Stimulated activated CD8-positive, alpha-beta memory T cell treated with anti-CD3 and anti-CD28 coated beads, Interleukin-12 subunit alpha, Interleukin-12 subunit beta, amount 100 ng/mL, for 24 hours (primary cell): Measurements from ENCODE around the gene RMRP.
"Not testable (repeated sequence)": the region's sequence is repeated elsewhere in the genome, so short reads cannot be mapped to it uniquely, and the experiment has no call there.

Experiments used
- DNase-seq: peaks from one replicate; pipeline ENCODE4 v3.0.0-alpha.2; 2020; ENCODE audit errors: extremely low read depth

The RMRP gene

DNA sequence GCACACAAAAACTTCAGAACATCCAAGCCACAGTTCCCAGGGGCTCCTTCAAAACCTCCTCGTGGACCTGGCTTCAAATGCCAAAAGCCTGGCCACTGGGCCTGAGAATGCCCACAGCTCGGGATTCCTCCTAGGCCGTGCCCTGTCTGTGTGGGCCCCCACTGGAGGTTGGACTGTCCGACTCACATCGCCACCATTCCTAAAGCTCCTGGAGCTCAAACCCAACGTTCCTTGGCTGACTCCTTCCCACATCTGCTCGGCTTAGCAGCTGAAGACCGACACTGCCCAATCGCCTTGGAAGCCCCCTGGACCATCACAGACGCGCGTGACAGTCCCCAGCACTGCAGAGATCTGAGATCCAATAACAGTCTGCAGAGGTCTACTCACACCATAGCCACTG lies 14.8 kb downstream of the RMRP start:
- no peak for DNase-seq

DNA sequence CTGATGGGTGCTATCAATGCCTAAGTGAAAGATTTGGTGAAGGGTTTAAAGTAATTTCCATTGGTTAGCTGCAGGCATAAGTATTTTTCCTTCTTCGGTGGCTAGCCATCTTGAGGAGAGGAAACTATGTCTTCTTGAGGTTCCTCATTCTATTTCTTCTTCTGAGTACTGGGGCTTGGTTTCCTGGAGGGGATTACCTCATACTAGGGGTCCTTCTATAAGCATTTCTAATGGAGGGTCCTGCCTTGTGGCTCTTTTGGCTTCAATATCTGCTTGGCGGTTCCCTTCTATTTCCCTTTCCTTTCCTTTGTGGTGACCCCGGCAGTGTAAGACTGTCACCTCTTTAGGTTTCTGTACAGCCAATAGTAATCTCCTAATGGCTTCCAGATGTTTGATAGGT lies 16.3 kb downstream of the RMRP start:
- not testable (repeated sequence) for DNase-seq

DNA sequence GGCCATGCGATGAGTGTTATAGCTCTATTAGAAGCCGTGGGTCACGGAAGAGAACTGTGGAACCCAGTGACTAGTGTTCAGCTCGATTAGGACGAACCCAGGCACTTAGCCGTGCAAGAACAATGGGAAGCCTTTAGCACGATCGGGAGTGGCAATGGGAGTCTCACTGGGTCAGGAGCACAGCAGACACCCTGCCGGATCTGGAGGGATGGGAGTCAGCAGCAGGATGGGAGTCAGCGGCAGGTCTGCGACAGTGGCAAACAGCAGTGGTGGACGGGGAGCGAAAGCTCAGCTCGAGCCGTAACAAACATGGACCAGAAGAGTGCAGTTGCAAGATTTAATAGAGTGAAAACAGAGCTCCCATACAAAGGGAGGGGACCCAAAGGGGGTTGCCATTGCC lies 17.4 kb downstream of the RMRP start:
- not testable (repeated sequence) for DNase-seq

DNA sequence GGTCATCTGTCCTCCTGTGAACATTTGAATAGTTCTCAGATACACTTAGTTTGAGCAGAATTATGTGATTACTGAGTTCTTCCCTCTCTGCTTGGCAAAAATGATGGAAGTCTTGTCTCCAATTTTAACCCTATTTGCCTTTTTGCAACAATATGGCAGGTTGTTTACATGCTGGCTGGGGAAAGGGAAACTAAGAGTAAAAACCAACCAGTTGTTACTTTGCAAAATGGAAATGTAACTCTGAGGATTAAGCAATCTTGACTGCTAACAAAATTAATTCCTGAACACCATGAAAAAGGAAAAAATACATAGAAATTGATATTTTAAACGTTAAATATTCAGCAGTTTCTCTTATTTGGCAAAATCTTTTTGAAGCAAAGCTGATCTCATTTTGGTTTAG lies 18.2 kb downstream of the RMRP start:
- no peak for DNase-seq

DNA sequence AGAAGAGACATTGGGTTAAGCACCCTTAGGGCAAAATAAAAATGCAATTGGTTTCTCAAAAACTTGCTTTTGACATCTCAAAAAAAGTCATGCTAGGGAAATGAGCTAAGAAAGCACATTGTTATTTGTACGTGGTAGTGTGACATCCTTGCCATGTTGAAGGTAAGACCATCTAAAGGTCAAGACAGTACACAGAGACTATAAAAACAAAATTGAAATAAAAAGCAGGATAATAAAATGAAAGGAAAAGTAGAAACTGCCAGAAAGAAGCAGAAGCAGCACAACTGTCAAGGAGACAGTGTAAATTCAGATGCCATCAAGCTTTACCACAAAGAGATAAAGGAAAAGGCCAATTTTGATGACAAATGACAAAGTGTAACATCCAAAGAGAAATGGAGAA lies 18.6 kb downstream of the RMRP start:
- DNase-seq: not testable (repeated sequence)

DNA sequence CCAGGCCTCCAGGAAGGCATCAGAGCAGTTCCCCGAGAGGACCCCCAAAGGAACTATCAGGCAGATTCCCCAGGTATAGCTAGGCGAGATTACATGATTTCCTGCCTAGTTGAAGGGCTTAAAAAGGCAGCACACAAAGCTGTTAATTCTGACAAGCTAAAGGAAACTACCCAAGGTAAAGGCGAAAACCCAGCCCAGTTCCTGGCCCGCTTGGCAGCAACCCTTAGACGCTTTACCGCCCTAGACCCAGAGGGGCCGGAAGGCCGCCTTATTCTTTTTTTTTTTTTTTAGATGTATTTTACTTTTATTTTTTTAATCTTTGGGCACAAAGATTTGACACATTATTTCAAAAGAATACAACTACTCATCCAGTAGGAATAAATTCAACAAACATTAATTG lies 19.1 kb downstream of the RMRP start:
- DNase-seq: not testable (repeated sequence)

DNA sequence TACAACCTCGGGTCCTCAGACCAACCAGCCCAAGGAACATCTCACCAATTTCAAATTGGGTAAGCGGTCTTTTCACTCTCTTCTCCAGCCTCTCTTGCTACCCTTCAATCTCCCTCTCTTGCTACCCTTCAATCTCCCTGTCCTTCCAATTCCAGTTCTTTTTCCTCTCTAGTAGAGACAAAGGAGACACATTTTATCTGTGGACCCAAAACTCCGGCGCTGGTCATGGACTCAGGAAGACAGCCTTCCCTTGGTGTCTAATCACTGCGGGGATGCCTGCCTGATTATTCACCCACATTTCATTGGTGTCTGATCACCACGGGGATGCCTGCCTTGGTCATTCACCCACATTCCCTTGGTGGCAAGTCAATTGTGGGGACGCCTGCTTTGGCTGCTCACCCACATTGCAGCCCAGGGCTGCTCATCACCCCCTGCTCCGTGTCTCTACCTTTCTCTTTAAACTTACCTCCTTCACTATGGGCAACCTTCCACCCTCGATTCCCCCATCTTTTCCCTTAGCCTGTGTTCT lies 20.3 kb downstream of the RMRP start:
- DNase-seq: not testable (repeated sequence)

DNA sequence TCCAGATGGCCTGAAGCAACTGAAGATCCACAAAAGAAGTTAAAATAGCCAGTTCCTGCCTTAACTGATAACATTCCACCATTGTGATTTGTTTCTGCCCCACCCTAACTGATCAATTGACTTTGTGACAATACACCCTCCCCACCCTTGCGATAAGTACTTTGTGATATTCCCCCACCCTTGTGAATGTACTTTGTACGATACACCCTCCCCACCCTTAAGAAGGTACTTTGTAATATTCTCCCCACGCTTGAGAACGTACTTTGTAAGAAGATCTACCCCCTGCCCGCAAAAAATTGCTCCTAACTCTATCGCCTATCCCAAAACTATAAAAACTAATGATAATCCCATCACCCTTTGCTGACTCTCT lies 21.0 kb downstream of the RMRP start:
- not testable (repeated sequence) for DNase-seq

DNA sequence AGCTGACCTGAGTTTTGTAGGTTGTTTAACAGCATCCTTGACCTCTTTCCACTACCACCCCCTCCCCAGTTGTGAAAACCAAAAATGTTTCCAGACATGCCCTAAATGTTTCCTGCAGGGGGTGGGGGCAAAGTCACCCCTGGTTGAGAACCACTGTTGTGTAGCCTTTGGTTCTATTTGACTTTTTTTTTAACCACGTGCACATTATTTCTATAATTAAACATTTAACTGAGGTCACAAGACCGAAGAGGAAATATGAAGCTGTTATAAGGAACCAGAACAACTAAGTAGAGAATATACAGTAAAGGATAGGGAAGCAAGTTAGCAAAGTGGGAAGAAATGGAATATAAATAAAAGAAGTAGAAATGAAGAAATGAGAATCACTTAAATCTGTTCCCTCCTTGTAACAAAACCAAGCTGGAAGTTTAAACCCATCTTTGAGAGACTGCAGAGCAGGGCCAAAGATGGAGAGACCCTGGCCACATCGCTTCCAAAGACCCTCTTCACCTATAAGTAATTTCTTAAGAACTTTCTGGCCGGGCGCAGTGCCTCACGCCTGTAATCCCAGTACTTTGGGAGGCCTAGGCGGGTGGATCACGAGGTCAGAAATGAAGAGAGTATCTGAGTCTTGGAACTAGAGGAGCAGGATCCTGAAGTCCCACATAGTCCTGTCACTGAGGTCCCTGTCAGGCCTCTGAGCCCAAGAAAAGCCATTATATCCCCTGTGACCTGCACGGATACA lies 21.5 kb downstream of the RMRP start:
- DNase-seq: no peak

DNA sequence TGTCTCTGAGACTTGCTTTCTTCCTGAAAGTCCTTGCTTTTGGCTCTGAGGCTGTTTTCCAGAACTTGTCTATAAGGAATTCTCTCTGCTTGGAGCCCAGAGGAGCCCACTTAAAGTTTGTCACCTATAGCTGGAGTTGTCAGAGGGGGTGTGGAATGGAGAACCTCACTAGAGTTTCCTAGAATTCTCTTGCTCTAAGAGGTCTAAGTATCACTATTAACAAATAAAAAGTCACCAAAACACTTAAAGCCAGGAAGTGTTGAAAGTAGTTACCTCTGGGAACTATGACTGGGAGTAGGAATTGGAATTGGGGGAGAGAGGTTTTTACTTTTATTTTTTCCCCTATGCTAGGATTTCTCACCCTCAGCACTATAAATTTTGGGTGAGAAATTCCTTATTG lies 22.1 kb downstream of the RMRP start:
- no peak for DNase-seq

DNA sequence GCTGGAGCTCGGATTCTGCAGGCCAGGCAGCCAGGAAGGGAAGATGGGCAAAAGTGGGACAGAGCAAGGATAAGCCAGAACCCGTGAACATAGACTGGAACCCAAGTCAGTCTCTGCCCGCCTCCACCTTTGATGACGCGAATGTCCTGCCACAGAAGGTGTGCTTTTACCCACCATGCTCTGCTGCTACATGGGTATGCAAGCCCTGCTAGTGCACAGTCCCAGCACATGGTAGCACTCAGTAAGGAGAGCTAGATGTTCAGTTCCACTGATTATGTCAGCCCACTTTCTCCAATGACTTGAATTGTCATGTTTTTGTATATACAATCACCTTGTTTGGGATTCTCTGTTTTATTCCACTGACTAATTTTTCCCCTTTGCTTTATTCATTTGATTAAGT lies 28.2 kb downstream of the RMRP start:
- DNase-seq: no peak

DNA sequence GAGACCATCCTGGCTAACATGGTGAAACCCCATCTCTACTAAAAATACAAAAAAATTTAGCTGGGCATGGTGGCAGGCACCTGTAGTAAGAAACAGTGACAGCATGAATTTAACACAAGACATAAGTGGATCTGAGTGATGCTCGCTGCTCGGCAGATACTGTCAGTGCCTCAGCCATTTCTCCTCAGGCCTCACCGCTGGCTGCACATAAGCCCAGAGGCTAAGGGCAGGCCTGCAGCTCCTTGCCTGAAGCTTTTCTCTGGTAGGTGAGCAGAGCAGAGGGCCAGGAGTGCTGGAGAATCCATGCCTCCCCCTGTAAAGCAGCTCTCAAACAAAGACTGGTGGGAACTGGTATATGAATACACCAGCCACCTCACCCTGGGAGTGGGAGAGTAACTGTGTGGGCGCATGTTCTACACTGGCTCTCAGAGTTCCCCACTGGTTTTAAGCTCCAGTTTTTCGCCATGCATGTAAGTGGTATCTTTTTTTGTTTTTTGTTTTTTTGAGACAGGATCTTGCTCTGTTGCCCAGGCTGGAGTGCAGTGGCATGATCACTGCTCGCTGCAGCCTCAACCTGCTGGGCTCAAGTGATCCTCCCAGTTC lies 29.3 kb downstream of the RMRP start:
- no peak for DNase-seq

DNA sequence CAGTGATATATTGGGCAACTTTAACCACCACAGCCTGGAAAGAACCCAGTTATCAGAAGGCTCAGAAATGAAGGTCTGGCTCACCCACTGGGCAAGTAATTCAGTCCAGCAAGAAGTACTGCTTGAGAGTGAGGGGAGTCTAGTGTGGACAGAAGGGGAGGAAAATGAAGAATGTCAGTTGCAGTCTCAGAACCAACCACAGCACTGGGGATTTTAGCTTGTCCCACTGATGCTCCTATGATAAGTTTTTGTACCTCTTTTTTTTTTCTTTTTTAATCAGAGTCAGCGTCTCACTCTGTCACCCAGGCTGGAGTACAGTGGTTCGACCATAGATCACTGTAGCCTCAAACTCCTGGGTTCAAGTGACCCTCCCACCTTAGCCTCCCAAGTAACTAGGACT lies 30.2 kb downstream of the RMRP start:
- DNase-seq: no peak

DNA sequence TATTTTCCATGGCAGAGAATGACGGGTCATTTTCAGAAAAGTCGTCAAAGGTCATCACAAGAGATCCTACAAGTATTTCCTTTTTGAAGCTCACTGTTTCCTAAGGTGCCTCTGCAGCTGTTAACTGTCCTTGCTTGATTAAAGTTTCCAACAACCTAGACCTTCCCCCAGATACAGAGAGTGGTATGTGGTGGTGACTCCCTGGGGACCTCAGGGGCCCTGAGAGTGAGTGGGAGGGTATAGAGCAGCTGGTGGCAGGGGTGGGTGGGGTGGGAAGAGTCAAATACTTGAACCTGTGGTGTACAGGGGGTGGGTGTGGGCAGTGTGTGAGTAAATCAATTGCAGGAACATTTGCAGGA lies 38.0 kb downstream of the RMRP start:
- no peak for DNase-seq

DNA sequence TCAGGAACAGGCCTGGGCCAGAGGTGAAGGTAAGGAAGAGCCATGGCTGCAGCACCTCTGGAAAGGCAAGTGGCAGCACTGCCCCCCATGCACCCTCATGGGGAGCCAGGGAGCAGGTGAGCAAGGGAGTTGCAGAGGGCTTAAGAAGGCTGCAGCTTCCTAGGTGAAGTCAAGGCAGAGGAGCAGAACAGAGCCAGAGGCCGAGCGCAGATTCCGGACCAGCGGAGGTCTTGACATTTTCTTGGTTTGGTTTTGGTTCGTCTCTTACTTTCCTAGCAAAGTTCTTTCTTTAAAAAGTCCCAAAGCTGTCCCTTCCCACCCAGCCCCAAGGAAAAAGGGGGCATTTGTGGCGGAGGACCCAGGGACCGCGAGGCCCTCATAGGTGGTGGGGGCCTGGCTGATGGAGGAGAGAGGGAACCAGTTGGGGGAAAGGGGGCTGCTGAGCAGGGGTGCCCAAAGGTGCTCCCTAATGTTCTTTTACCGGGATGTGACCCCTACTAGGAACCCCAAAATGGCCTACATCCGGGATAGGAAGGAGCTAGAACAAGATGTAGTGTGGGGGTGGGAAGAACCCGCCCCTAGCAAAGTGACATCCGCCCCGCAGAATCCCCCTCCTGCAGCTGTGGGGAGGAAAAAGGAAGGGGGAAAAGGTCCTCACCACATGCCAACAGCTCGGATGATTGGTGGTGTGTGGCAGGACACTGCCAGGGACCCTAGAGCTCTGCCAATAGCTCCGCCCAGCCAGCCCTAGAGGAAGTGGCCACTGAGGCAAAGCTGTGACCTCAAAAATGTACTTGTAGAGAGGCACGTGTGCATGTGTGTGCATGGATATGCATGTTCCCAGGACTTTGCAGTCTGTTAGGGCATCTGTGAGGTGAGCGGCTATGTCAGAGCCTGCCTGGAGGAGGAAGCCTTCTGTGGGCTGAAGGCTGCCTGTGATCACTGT lies 38.7 kb downstream of the RMRP start:
- no peak for DNase-seq

DNA sequence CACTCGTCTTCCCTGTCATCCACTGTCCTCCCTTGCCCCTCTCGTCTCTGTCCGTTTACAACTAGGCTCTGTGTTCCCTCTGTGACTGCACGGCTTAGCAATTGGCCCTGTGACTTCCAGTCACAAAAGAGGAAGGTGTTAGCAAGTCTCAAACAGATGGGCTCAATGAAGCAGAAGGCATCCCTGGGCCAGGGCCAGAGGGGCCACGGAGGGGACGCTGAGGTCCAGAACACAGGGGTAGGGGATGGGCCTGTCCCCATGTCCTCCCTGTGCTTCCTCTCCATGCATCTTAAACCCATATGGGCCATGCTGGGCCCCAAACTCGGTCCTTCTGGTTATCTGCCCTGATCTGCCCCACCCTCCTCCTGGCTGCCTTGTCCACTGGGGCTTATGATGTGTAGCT lies 39.5 kb downstream of the RMRP start, which contains the start of gene CD72:
TSS of gene CD72 (minus strand) at position 89 of the 403 bp plus-strand sequence. CDS start 110 bp downstream, outside the sequence.
- no peak for DNase-seq

DNA sequence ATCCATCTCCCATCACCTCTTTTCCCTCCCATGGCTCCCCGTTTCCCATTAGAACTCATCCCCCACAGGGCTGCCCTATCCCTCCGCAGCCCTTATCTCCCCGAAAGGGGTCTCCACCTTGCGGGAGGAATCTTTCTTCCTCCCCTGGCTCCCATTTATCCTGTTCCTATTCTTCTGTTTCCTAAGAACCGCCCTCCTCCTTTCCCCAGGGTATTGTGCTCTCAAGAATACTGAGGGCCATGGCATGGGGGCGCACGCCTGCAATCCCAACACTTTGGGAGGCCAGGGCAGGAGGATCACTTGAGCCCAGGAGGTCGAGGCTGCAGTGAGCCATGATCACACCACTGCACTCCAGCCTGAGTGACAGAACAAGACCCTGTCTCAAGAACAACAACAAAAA lies 40.3 kb downstream of the RMRP start:
- no peak for DNase-seq

DNA sequence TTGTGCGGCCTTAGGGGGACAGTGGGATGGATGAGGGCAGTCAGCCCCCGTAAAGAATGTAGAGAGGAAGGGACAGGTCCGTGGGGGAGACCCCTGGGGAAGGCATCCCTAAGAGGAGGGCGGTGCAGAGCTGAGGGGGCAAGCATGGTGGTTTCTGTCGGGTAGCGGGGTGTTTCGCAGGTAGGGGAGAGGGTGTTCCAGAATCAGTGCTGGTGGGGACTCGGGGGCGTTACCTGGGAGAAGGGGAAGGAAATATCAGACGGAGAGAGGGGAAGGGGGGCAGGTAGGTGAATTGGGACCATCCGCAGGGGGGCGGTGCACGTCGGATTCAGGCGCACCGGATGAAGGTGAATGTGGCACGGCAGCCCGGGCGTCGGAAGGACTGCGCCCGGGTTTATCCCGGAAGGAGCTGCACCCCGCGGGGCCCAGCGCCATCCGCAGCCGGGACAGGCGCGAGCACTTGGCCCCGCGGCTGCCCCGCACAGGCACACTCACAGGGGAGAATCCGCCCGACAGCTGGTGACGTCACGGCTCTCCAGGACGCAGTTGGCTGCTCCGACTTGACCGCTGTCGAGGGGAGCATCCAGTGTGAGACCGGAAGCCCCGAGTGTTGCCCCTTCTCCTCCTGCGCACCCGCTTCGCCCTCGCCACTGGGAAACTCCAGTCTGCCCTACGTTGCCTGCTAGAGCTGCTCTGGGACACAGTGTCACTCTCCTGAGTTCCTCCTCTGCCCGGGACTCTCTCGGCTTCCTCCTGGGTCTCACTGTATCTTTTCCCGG lies 40.9 kb downstream of the RMRP start:
- DNase-seq: no peak

DNA sequence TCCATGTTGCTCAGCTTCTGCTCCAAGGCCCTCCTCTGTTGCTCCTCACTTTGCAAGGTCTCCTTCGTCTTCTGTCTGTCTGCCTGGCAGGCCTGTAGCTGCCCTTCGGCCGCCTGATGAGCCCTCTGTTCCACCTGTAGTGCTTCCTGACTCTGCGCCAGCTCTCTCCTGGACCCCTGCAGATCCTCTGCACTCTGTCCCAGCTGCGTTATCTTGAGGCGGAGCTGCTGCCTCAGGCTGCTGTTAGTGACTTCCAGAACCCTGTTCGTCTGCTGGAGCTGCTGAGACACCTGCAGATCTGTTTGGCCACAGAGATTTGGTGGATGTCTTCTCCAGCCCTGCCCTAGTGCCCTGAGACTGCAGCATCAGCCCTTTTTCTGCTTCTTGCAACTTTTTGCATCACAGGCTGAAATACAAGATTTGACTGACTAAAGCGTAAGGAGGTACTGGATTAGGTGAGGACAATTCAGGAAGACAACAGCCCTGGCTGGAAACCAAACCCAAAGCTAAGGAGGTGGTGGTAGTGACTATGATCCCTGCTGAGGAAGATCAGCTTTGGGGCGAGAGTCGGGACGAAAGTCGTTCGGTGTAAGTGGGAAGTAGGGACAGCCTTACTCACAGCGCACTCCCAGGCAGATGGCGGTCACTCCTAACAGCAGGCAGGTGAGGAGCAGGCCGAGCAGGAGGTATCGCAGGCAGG lies 41.7 kb downstream of the RMRP start:
- no peak for DNase-seq

DNA sequence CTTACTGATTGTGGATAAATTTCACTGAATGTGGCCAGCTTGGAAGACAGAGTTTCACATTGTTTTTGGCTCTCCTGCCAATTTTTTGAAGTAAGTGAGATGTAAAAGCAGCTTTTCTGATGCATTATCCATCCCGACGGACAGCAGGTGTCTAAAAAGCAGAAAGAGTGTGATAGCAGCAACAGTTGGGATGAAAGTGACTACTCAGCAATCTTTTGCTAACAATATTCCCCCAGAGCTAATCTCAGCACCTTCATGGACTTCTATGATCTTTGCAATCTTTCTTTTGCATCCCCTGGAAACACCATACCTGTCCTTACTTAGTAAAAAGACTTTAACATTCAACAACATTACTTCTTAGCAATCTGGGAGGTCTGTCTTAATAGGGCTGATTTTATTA lies 45.0 kb downstream of the RMRP start:
- DNase-seq: no peak

DNA sequence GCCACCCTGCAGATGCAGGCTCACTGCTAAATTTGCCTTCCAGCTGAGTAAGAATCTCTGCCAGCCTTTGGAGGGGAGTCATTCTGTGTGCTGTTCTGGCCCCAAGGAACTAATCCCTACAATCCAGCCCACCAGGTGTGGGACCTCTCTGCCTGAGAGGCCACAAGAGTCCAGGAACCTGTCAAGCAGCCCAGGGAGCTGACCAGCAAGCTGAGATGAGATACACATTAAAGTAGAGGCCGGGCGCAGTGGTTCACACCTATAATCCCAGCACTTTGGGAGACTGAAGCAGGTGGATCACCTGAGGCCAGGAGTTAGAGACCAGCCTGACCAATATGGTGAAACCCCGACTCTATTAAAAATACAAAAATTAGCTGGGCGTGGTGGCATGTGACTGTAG lies 45.8 kb downstream of the RMRP start:
- not testable (repeated sequence) for DNase-seq
